Smooth muscle cell (in vitro differentiated cells): Measurements from ENCODE around the gene PRCD. TPM values are rescaled to one million over a fixed set of nuclear protein-coding genes. Genes with fewer than 3 reads are reported as not detected.

ENCODE experiments used
- DNase-seq: peaks from one replicate; lab custom pipeline; 2025; ENCODE audit not compliant: unreplicated experiment; lab: John Stamatoyannopoulos, UW
- H2AFZ ChIP-seq: fragments of 200-600 bp; sonication (generic); 2 replicates; pipeline ENCODE4 v1.6.0; 2016; ENCODE audit warnings: antibody characterized with exemption, low read depth, mild to moderate bottlenecking
- H3F3A ChIP-seq: fragments of 200-600 bp; sonication (generic); 2 replicates; pipeline ENCODE4 v1.6.0; 2017; ENCODE audit warnings: antibody characterized with exemption, low read depth
- H3K27ac ChIP-seq: fragments of 200-600 bp; sonication (generic); 2 replicates; pipeline ENCODE4 v1.5.1; 2016; ENCODE audit warnings: low read depth, mild to moderate bottlenecking
- H3K27me3 ChIP-seq: fragments of 200-600 bp; sonication (generic); 2 replicates; pipeline ENCODE4 v1.6.1; 2016; ENCODE audit warnings: low read depth, mild to moderate bottlenecking
- H3K36me3 ChIP-seq: fragments of 200-600 bp; sonication (generic); 2 replicates; pipeline ENCODE4 v1.5.1; 2016; ENCODE audit warnings: low read depth
- H3K4me1 ChIP-seq: fragments of 200-600 bp; sonication (generic); 2 replicates; pipeline ENCODE4 v1.5.1; 2016; ENCODE audit warnings: low read depth
- H3K4me2 ChIP-seq: fragments of 200-600 bp; sonication (generic); 2 replicates; pipeline ENCODE4 v1.6.0; 2016; ENCODE audit warnings: mild to moderate bottlenecking
- H3K4me3 ChIP-seq: fragments of 200-600 bp; sonication (generic); 2 replicates; pipeline ENCODE4 v1.5.1; 2016; ENCODE audit warnings: mild to moderate bottlenecking
- H3K79me2 ChIP-seq: fragments of 200-600 bp; sonication (generic); 2 replicates; pipeline ENCODE4 v1.6.0; 2016; ENCODE audit warnings: low read depth, mild to moderate bottlenecking
- H3K9ac ChIP-seq: fragments of 200-600 bp; sonication (generic); 2 replicates; pipeline ENCODE4 v1.6.0; 2016; ENCODE audit warnings: low read depth
- H3K9me3 ChIP-seq: fragments of 200-600 bp; sonication (generic); replicated peaks from 2 replicates; pipeline ENCODE4 v1.5.1; 2016; ENCODE audit warnings: low read depth
- H4K20me1 ChIP-seq: fragments of 200-600 bp; sonication (generic); 2 replicates; pipeline ENCODE4 v1.6.0; 2016; ENCODE audit warnings: low read depth
- WGBS: methylation state at CpG from one replicate; pipeline ENCODE4 v1.1.7; 2016; ENCODE audit warnings: low lambda C conversion rate; 5-methylcytosine and 5-hydroxymethylcytosine counted together
- polyA plus RNA-seq: library from polyadenylated mRNA; unstranded; fragments of >200 nt; fragmentation: Nextera tagmentation; extraction: Ambion mirVana; gene quantifications from 2 replicates; pipeline ENCODE4 v1.2.1, GENCODE V29; 2016
- total RNA-seq: library from RNA; depleted of rRNA; stranded (reverse); fragments of >200 nt; gene quantifications from 2 replicates; pipeline ENCODE4 v1.2.3, GENCODE V29; 2014
- TF ChIP-seq, protein P1 (sequence below): fragments of 200-600 bp; sonication (generic); IDR thresholded peaks from 2 replicates; pipeline ENCODE4 v1.5.1; 2017; ENCODE audit warnings: borderline replicate concordance, mild to moderate bottlenecking, antibody characterized with exemption; ENCODE audit not compliant: insufficient read depth, poor library complexity, severe bottlenecking

The PRCD gene
- total and polyA plus RNA-seq, 2 experiments from 2014 or later = 0.31 to 5.8 TPM

DNA sequence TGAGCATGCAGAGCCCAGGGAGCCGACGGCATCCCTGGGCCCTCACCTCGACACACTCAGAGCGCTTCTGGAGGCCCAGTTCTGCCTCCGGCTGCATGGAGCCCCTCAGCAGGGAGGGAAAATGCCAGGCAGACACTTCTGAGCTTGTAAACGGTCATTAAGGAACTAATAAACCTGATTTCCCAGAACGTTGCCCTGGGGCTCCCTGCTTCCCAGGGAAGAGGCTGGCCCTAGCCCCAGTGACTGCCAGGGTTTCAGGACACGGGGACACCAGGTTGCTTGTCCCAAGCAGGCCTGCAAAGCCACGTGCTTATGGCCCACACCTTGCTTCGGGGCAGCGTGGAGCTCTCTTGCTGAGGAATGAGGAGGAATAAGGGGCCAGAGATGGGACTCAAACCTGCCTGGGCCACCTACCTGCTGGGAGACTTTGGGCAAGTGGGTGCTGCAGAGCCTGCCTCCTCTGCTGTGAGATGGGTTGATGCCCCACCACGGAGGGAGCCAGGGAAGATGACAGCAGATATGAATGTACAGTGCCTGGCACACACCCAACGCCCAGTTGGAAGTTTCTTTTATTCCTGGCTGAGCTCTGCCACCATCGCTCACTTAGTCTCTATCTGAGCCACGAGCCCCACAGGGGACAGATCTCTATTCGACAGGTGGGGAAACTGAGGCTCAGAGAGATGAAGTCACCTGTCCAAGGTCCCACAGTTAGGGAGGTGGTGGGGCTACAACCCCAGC lies 44.0 kb upstream of the PRCD start:
- Histone ChIP-seq H3K79me2 (no peaks in the 10 kb centered on the region), H4K20me1 (peaks cover 32% of the 10 kb centered on the region), H3K27ac (no peak overlapping the region), H3K27me3 (no peaks in the 10 kb centered on the region), H3K4me3 (no peak overlapping the region), H3K9me3 (no peaks in the 10 kb centered on the region), H3K4me1 (peaks cover 24% of the 10 kb centered on the region), H3K4me2 (no peak overlapping the region), H3K9ac (no peak overlapping the region), H3F3A (no peaks in the 10 kb centered on the region), H2AFZ (no peak overlapping the region), H3K36me3 (no peaks in the 10 kb centered on the region)
- TF ChIP-seq, protein P1, sequence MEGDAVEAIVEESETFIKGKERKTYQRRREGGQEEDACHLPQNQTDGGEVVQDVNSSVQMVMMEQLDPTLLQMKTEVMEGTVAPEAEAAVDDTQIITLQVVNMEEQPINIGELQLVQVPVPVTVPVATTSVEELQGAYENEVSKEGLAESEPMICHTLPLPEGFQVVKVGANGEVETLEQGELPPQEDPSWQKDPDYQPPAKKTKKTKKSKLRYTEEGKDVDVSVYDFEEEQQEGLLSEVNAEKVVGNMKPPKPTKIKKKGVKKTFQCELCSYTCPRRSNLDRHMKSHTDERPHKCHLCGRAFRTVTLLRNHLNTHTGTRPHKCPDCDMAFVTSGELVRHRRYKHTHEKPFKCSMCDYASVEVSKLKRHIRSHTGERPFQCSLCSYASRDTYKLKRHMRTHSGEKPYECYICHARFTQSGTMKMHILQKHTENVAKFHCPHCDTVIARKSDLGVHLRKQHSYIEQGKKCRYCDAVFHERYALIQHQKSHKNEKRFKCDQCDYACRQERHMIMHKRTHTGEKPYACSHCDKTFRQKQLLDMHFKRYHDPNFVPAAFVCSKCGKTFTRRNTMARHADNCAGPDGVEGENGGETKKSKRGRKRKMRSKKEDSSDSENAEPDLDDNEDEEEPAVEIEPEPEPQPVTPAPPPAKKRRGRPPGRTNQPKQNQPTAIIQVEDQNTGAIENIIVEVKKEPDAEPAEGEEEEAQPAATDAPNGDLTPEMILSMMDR = no peak
- no peak for DNase-seq
- 66% methylated on average over 16 of the region's 16 CpGs for WGBS

DNA sequence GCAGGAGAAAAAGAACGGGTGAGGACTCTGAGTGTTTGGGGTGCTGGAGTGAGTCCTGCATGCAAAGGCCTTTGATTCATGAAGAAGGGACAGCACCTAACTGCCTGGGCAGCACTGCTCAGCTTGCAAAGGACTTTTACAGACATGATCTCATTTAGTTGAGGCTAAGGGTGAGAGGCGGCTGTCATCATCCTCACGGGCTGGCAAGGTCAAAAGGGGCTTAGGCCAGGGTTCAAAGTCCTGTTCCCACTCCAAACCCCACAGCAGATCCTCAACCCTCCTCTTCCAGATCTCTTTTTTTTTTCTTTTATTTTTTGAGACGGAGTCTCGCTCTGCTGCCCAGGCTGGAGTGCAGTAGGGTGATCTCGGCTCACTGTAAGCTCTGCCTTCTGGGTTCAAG lies 43.4 kb upstream of the PRCD start:
- TF ChIP-seq, protein P1 = no peak

DNA sequence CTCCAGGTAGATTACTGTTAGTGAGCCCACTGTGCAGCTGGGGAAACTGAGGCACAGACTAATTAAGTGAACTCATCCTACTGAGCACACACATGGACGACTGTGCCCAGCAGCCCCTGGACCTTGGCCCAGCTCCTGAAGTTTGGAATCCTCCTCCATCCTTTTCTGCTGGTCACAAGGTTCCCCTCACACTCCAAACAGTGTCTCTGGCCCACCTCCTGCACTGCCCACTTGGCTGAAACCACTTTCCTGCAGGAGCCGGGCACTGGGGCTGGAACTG lies 42.2 kb upstream of the PRCD start:
- WGBS = 80% methylated on average over 2 of the region's 2 CpGs
- no peak overlapping the region for H3K4me3 ChIP-seq
- no peak overlapping the region for H3K4me2 ChIP-seq
- H3F3A ChIP-seq = no peaks in the 10 kb centered on the region
- no peaks in the 10 kb centered on the region for H3K9me3 ChIP-seq
- H3K4me1 ChIP-seq = peaks cover 25% of the 10 kb centered on the region
- no peak for DNase-seq
- no peaks in the 10 kb centered on the region for H3K79me2 ChIP-seq
- no peak overlapping the region for H3K9ac ChIP-seq
- TF ChIP-seq, protein P1 = no peak
- no peaks in the 10 kb centered on the region for H3K27me3 ChIP-seq
- H2AFZ ChIP-seq = peak overlapping the region; percentile 16
- peak overlapping the region; percentile 81 for H3K27ac ChIP-seq
- no peaks in the 10 kb centered on the region for H3K36me3 ChIP-seq
- peaks cover 17% of the 10 kb centered on the region for H4K20me1 ChIP-seq

More for the DNA sequence above, 43.4 kb upstream of the PRCD start:
- Histone ChIP-seq H3K27me3 (no peaks in the 10 kb centered on the region), H3K4me2 (no peak overlapping the region), H3F3A (no peaks in the 10 kb centered on the region), H3K9ac (no peak overlapping the region), H3K4me3 (no peak overlapping the region), H3K79me2 (no peaks in the 10 kb centered on the region), H3K4me1 (peaks cover 25% of the 10 kb centered on the region), H3K27ac (no peak overlapping the region), H4K20me1 (peaks cover 25% of the 10 kb centered on the region), H3K9me3 (no peaks in the 10 kb centered on the region), H2AFZ (no peak overlapping the region), H3K36me3 (no peaks in the 10 kb centered on the region)
- 93% methylated on average over 6 of the region's 6 CpGs for WGBS
- DNase-seq = no peak
